ENCODE data around the gene NCK2.

Gene NCK2

DNA sequence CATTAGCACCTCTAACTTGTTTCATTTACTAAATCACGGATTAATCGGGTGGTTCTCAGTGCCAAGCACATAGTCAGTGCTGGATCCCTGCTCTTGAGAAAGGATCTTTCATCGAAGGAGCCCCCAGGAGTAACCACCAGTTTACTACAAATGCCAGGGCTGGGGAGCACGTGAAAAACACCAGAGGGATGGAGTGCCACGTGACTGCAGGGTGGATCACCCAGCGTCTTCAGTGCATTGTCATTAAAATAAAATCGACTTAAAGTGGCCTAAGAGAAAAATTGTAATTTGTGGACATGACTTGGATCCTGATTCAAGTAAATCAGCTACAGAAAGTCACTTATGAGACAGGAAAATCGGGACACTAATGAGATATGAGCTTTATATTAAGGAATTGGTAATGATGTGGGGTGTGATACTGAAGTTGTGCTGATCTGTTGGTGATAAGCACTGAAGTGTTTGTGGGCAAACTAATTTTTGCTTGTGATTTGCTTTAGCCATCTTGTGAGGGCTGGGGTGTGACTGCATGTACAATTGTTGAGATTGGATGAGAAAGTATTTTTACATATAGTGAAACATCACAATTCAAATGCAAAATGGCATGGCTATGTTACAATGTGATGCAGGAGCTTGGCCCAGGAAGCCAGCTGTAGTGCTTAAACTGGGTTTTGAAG, 63.8 kb downstream of the NCK2 start:
- TF ChIP-seq, protein P1, sequence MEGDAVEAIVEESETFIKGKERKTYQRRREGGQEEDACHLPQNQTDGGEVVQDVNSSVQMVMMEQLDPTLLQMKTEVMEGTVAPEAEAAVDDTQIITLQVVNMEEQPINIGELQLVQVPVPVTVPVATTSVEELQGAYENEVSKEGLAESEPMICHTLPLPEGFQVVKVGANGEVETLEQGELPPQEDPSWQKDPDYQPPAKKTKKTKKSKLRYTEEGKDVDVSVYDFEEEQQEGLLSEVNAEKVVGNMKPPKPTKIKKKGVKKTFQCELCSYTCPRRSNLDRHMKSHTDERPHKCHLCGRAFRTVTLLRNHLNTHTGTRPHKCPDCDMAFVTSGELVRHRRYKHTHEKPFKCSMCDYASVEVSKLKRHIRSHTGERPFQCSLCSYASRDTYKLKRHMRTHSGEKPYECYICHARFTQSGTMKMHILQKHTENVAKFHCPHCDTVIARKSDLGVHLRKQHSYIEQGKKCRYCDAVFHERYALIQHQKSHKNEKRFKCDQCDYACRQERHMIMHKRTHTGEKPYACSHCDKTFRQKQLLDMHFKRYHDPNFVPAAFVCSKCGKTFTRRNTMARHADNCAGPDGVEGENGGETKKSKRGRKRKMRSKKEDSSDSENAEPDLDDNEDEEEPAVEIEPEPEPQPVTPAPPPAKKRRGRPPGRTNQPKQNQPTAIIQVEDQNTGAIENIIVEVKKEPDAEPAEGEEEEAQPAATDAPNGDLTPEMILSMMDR (IDR thresholded peaks at IDR 0.05; ENCODE audit: low read depth, low read length) = no peak
- no peak for DNase-seq (ENCODE audit: extremely low read depth, low read depth)

DNA sequence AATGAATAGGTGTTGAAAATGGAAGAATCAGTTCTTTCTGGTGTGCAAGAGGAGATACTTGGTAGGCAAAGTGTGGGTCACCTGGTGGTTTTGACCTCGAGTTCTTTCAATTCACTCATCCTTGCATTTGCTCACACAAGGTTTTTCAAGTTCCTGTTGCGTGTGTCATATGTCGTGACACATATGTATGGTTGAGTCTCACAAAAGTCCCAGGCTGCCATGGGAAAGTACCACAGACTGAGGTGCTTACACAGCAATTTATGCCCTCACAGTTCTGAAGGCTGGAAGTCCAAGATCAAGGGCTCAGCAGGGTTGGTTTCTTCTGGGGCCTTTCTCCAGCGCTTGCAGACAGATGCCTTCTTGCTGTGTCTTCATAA, 64.4 kb downstream of the NCK2 start:
- no peak for DNase-seq (ENCODE audit: extremely low read depth, low read depth)
- TF ChIP-seq, protein P1 (IDR thresholded peaks at IDR 0.05; ENCODE audit: low read depth, low read length) = no peak

DNA sequence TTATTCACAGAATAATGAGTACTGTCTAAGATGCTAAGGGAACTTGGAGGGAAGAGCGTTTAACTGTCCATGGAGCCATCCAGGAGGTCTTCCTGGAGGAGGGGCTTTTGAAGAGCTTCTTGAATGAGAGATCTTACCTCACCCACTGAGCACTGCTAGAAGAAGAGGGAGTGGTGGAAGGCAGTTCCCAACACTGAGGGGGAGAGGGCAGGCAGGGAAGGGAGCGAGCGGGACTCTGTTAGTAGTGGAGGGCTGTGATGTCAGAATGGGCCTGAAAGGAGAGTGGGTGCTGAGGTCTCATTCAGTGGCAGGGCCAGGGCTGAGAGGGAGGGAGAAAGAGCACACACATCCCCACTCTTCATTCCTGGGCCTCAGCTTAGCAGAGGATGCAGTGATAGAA, 65.0 kb downstream of the NCK2 start:
- no peak for DNase-seq (ENCODE audit: extremely low read depth, low read depth)
- TF ChIP-seq, protein P1 (IDR thresholded peaks at IDR 0.05; ENCODE audit: low read depth, low read length) = no peak

DNA sequence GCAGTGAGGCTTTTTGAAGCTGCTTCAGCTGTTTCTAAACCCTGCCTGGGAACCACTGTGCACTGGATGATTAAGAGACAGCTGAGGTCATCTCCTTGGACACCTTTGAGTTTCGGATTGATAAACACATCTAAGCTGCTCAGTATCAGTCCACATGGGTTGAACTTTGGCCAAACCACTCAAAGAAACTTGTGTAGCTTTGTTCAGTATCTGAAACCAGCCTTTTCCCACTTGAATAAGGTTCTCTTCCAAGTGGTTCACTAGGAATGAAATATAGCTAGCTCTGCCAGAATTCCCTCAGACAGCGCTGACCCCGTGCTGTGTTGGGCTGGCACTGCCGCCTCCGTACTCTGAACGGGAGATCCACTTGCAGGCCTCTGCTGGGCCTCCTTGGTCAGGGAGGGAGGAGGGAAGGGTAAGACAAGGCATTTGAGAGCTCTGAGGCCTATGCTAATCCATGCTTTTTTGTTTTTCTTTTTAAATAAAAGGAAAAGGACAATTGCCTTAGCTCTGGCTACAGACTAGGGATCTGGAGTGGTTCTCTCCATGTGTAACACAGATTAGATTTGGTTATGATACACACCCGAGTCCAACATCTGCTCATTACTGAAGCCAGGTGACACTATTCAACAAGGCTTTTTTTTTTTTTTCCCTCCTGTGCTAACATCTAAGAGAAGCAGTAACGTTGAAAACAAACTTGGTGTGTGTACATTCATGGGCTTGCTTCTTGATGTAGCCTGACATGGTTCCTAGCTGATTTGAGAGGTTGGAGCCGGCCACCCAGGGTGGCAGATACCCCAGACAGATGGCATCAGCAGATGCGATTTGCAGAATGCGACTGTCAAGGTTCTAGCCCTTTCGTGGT, 67.7 kb downstream of the NCK2 start:
- TF ChIP-seq, protein P1 (IDR thresholded peaks at IDR 0.05; ENCODE audit: low read depth, low read length) = no peak
- peak; percentile 25 for DNase-seq (ENCODE audit: extremely low read depth, low read depth)

DNA sequence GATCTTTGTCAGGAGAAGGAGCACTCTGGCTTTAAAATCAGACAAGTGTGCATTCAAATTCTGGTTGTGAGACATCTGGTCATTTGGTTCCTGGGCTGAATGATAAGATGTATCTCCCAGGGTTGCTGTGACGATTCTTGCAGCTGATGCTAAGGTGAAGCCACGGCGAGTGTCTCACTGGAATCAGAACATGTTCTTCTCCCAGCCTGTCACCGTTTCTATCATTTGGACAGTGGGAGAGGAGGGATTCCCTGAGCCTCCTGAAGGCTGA, 68.3 kb downstream of the NCK2 start:
- TF ChIP-seq, protein P1 (IDR thresholded peaks at IDR 0.05; ENCODE audit: low read depth, low read length) = no peak

DNA sequence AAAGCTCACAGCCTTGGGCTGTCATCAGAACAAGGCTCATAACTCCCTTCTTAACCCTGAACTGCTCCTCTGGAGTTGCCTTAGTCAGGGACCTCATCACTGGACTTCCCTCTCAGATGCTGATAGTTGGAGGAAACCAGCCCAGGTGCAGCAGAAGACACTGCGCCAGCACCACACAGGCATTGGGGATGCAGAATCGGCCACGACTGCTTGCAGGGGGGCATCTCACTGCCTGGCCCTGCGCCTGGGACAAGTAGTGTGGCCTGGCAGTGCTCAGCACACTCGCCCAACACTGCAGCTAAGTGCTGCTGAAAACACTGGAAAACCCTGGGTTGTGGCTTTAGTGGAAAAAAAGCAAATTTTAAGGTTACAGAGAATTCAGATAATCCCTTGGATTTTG, 68.7 kb downstream of the NCK2 start:
- TF ChIP-seq, protein P1 (IDR thresholded peaks at IDR 0.05; ENCODE audit: low read depth, low read length) = no peak
- no peak for DNase-seq (ENCODE audit: extremely low read depth, low read depth)

More for the DNA sequence above, 68.3 kb downstream of the NCK2 start:
- DNase-seq (ENCODE audit: extremely low read depth, low read depth) = no peak

DNA sequence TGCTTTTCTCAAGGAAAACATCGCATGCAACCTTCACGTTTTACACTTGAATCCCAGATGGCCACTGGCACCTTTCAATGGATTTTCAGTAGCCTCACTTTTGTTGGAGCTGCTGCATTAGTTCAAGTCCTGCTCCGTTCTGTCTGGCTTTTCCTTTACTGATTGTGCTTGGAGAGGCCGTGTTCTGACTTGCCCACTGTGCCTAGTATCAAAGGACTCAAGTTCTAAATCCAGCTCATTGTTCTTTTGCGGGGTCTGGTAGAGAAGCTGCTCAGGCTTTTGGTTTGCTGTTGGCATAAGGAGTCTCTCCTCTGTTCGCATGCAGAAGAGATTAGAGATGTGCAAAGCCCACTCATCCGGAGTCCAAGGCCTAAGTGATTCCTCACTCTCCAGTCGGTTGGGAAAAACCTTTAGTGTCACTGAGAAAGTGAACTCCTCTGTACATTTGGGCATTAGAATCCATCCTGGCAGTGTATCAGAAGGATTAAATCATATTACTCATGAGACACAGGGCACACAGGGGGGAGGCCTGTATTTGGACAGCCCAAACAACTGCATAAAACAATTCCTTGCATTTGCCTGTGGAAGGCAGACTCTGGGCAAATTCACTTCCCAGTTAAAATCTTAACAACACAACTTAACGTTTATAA, 69.7 kb downstream of the NCK2 start:
- no peak for DNase-seq (ENCODE audit: extremely low read depth, low read depth)
- TF ChIP-seq, protein P1 (IDR thresholded peaks at IDR 0.05; ENCODE audit: low read depth, low read length) = no peak

Data from AG09319 (cell line).